ENCODE data around the gene OR4N2.
"Not testable (repeated sequence)": the region's sequence is repeated elsewhere in the genome, so short reads cannot be mapped to it uniquely, and the experiment has no call there.

Gene OR4N2

GRCh38 chr14:19803470-19803869 is at the start of gene OR4N2:
Gene OR4N2 (plus strand): TSS chr14:19803770. CDS start chr14:19827449, 23,679 bp downstream.
- not testable (repeated sequence) for DNase-seq

GRCh38 chr14:19754172-19754571 is 49.4 kb upstream of the OR4N2 start:
- DNase-seq, result no peak

- not testable (repeated sequence) for DNase-seq
Measured at GRCh38 chr14:19771491-19771890, 32.1 kb upstream of the OR4N2 start.

GRCh38 chr14:19771895-19772430 is 31.6 kb upstream of the OR4N2 start:
- DNase-seq, result no peak

- DNase-seq, result not testable (repeated sequence)
Measured at GRCh38 chr14:19772454-19772853, 31.1 kb upstream of the OR4N2 start.

GRCh38 chr14:19773204-19773603 is 30.4 kb upstream of the OR4N2 start, which contains the start of gene OR4M1:
Gene OR4M1 (plus strand): TSS chr14:19773504. CDS start chr14:19780323, 6,819 bp downstream.
- not testable (repeated sequence) for DNase-seq

GRCh38 chr14:19775587-19775986 is 28.0 kb upstream of the OR4N2 start:
- no peak for DNase-seq

- not testable (repeated sequence) for DNase-seq
Measured at GRCh38 chr14:19785848-19786247, 17.7 kb upstream of the OR4N2 start.

- DNase-seq, result not testable (repeated sequence)
Measured at GRCh38 chr14:19787318-19787717, 16.3 kb upstream of the OR4N2 start.

- DNase-seq, result not testable (repeated sequence)
Measured at GRCh38 chr14:19788150-19788549, 15.4 kb upstream of the OR4N2 start.

- DNase-seq, result not testable (repeated sequence)
Measured at GRCh38 chr14:19796520-19797108, 7.0 kb upstream of the OR4N2 start.

- DNase-seq, result no peak
Measured at GRCh38 chr14:19799880-19800279, 3.7 kb upstream of the OR4N2 start.

GRCh38 chr14:19800282-19801117 is 3.1 kb upstream of the OR4N2 start:
- DNase-seq, result no peak

GRCh38 chr14:19801118-19801464 is 2.5 kb upstream of the OR4N2 start:
- no peak for DNase-seq

GRCh38 chr14:19813171-19813920 is 9.8 kb downstream of the OR4N2 start:
- not testable (repeated sequence) for DNase-seq

- DNase-seq, result not testable (repeated sequence)
Measured at GRCh38 chr14:19819879-19820278, 16.3 kb downstream of the OR4N2 start.

GRCh38 chr14:19821016-19821415 is 17.4 kb downstream of the OR4N2 start:
- not testable (repeated sequence) for DNase-seq

GRCh38 chr14:19823178-19823577 is 19.6 kb downstream of the OR4N2 start:
- no peak for DNase-seq

- no peak for DNase-seq
Measured at GRCh38 chr14:19823765-19824164, 20.2 kb downstream of the OR4N2 start.

GRCh38 chr14:19827626-19828244 is 24.2 kb downstream of the OR4N2 start:
- DNase-seq, result not testable (repeated sequence)

GRCh38 chr14:19828314-19828713 is 24.7 kb downstream of the OR4N2 start:
- DNase-seq, result no peak

GRCh38 chr14:19834203-19834848 is 30.8 kb downstream of the OR4N2 start:
- not testable (repeated sequence) for DNase-seq

All from activated naive CD4-positive, alpha-beta T cell (primary cell).